Measurements from ENCODE around the gene MKLN1. TPM values are rescaled to one million over a fixed set of nuclear protein-coding genes. Genes with fewer than 3 reads are reported as not detected.

MKLN1 gene
- total RNA-seq, 3 donors from 2014 or later (not counting 1 experiment from before 2014, with no cell fraction given): 59.1 to 79.6 (median 65.0) TPM

GRCh38 chr7:131493581-131493980, 165.9 kb downstream of the MKLN1 start:
- Mint-ChIP-seq H3K4me1 (no peaks in the 10 kb centered on the region), H3K27me3 (ENCODE audit: low read depth in 2 of 2) (no peaks in the 10 kb centered on the region), H3K4me3 (no peak overlapping the region), H3K36me3 (no peaks in the 10 kb centered on the region), H3K9me3 (no peaks in the 10 kb centered on the region), H3K27ac (no peak overlapping the region)
- Histone ChIP-seq H3K4me3 (ENCODE audit: low read length) (no peak overlapping the region), H3K9me3 (ENCODE audit: control insufficient read depth, insufficient read depth, low read length) (no peaks in the 10 kb centered on the region), H3K27ac (ENCODE audit: low read length) (no peak overlapping the region), H3K36me3 (ENCODE audit: control insufficient read depth, insufficient read depth, low read length) (peaks cover 15% of the 10 kb centered on the region), H3K27me3 (ENCODE audit: control insufficient read depth, insufficient read depth, low read length) (no peaks in the 10 kb centered on the region), H3K4me1 (ENCODE audit: control insufficient read depth, insufficient read depth, low read length) (no peaks in the 10 kb centered on the region)
- TF ChIP-seq, protein P1, sequence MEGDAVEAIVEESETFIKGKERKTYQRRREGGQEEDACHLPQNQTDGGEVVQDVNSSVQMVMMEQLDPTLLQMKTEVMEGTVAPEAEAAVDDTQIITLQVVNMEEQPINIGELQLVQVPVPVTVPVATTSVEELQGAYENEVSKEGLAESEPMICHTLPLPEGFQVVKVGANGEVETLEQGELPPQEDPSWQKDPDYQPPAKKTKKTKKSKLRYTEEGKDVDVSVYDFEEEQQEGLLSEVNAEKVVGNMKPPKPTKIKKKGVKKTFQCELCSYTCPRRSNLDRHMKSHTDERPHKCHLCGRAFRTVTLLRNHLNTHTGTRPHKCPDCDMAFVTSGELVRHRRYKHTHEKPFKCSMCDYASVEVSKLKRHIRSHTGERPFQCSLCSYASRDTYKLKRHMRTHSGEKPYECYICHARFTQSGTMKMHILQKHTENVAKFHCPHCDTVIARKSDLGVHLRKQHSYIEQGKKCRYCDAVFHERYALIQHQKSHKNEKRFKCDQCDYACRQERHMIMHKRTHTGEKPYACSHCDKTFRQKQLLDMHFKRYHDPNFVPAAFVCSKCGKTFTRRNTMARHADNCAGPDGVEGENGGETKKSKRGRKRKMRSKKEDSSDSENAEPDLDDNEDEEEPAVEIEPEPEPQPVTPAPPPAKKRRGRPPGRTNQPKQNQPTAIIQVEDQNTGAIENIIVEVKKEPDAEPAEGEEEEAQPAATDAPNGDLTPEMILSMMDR (IDR thresholded peaks at IDR 0.05): no peak
- no peak for DNase-seq
- no peak for ATAC-seq
- intact Hi-C loops (cut with micrococcal nuclease): no loop called here

DNA sequence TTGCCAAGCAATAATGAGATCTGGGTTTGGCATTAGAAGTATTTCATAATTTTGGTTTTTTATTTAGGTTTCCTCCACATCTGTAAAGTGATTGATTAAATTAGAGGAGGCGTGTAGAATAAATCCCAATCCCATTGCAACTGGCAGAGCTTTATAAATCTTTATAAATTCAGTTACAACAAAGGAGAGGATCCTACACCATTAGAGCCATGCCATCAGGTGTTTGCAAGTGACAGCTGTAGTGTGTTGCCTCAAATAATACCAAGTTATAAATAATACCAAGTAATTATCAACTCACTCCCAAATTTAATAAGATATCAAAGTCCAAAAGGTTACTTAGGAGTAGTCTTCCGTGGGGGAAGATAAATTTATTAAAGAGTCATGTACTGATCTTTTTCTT, 166.5 kb downstream of the MKLN1 start:
- no CpG with 5 or more reads among the region's 2 CpGs for WGBS (ENCODE audit: insufficient coverage)
- ATAC-seq (no peak), DNase-seq (no peak)
- Mint-ChIP-seq H3K36me3 (no peaks in the 10 kb centered on the region), H3K9me3 (no peaks in the 10 kb centered on the region), H3K4me3 (no peak overlapping the region), H3K27ac (no peak overlapping the region), H3K4me1 (no peaks in the 10 kb centered on the region), H3K27me3 (ENCODE audit: low read depth in 2 of 2) (no peaks in the 10 kb centered on the region)
- Histone ChIP-seq H3K9me3 (ENCODE audit: control insufficient read depth, insufficient read depth, low read length) (no peaks in the 10 kb centered on the region), H3K4me3 (ENCODE audit: low read length) (no peak overlapping the region), H3K4me1 (ENCODE audit: control insufficient read depth, insufficient read depth, low read length) (no peaks in the 10 kb centered on the region), H3K27ac (ENCODE audit: low read length) (no peak overlapping the region), H3K27me3 (ENCODE audit: control insufficient read depth, insufficient read depth, low read length) (no peaks in the 10 kb centered on the region), H3K36me3 (ENCODE audit: control insufficient read depth, insufficient read depth, low read length) (peaks cover 10% of the 10 kb centered on the region)
- intact Hi-C loops (cut with micrococcal nuclease): no loop called here
- TF ChIP-seq, protein P1 (IDR thresholded peaks at IDR 0.05): no peak

GRCh38 chr7:131495669-131496498, 168.2 kb downstream of the MKLN1 start:
- TF ChIP-seq, protein P1 (IDR thresholded peaks at IDR 0.05): no peak
- Mint-ChIP-seq H3K9me3 (no peaks in the 10 kb centered on the region), H3K27me3 (ENCODE audit: low read depth in 2 of 2) (no peaks in the 10 kb centered on the region), H3K27ac (no peak overlapping the region), H3K4me3 (no peak overlapping the region), H3K36me3 (no peaks in the 10 kb centered on the region), H3K4me1 (no peaks in the 10 kb centered on the region)
- Histone ChIP-seq H3K4me1 (ENCODE audit: control insufficient read depth, insufficient read depth, low read length) (no peaks in the 10 kb centered on the region), H3K4me3 (ENCODE audit: low read length) (no peak overlapping the region), H3K27me3 (ENCODE audit: control insufficient read depth, insufficient read depth, low read length) (no peaks in the 10 kb centered on the region), H3K36me3 (ENCODE audit: control insufficient read depth, insufficient read depth, low read length) (peaks cover 10% of the 10 kb centered on the region), H3K9me3 (ENCODE audit: control insufficient read depth, insufficient read depth, low read length) (no peaks in the 10 kb centered on the region), H3K27ac (ENCODE audit: low read length) (no peak overlapping the region)
- WGBS (ENCODE audit: insufficient coverage): 90% methylated on average over 6 of the region's 7 CpGs
- intact Hi-C loops (cut with micrococcal nuclease): no loop called here
- DNase-seq (no peak), ATAC-seq (no peak)

- no peak overlapping the region for H3K27ac Mint-ChIP-seq
- DNase-seq: no peak
- H3K36me3 ChIP-seq (ENCODE audit: control insufficient read depth, insufficient read depth, low read length): peaks cover 10% of the 10 kb centered on the region
- intact Hi-C loops (cut with micrococcal nuclease): no loop called here
- no peak overlapping the region for H3K27ac ChIP-seq (ENCODE audit: low read length)
- ATAC-seq: no peak
- no peak overlapping the region for H3K4me3 Mint-ChIP-seq
- H3K27me3 Mint-ChIP-seq (ENCODE audit: low read depth in 2 of 2): no peaks in the 10 kb centered on the region
- no peaks in the 10 kb centered on the region for H3K27me3 ChIP-seq (ENCODE audit: control insufficient read depth, insufficient read depth, low read length)
- no peaks in the 10 kb centered on the region for H3K36me3 Mint-ChIP-seq
- peaks cover 13 to 14% of the 10 kb centered on the region in 2 donors for H3K4me1 Mint-ChIP-seq
- no peaks in the 10 kb centered on the region for H3K9me3 ChIP-seq (ENCODE audit: control insufficient read depth, insufficient read depth, low read length)
- no peaks in the 10 kb centered on the region for H3K9me3 Mint-ChIP-seq
- TF ChIP-seq, protein P1 (IDR thresholded peaks at IDR 0.05): no peak
- H3K4me3 ChIP-seq (ENCODE audit: low read length): no peak overlapping the region
- WGBS (ENCODE audit: insufficient coverage): 93% methylated on average over 7 of the region's 7 CpGs
- peaks cover 8% of the 10 kb centered on the region for H3K4me1 ChIP-seq (ENCODE audit: control insufficient read depth, insufficient read depth, low read length)
These were observed 169.8 kb downstream of the MKLN1 start for GRCh38 chr7:131497454-131497853.
